Measurements from ENCODE around the gene HOXD13. TPM values are rescaled to one million over a fixed set of nuclear protein-coding genes. Genes with fewer than 3 reads are reported as not detected.

Gene HOXD13
- total RNA-seq, 1 experiment from 2014 or later: 32.7 TPM

DNA sequence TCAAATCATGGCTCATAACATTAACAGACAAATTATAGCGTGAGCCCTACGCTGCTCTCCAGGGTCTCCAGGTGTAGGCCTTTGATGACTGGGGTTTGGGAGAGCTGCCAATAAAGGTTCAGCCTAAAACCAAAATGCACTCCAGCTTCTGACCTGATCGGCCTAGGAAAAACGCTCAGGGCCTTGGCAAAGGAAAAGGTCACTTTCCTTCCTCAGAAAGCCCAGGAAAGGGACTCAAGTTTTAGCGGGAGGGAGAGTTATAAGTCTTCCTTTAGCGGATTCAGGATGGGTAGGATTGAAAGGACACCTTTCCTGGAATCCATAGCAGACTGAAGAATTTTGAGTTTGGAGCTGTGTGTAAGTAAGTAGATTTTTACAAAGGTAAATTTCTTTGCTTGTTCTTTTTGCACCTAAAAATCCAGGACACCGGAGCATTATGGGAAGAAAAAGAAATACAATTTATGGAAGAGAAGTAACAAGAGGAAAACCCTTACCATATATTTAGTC lies 17.5 kb upstream of the HOXD13 start:
- DNase-seq (ENCODE audit: low spot score): no peak
- intact Hi-C loops (cut with micrococcal nuclease; ENCODE audit: unreplicated experiment): no loop called here
- Histone ChIP-seq H3K36me3 (ENCODE audit: insufficient read depth, low read length, poor library complexity, severe bottlenecking) (no peaks in the 10 kb centered on the region), H3K4me1 (ENCODE audit: insufficient read depth, low read length, poor library complexity, severe bottlenecking) (peaks cover 21% of the 10 kb centered on the region), H3K4me3 (ENCODE audit: low read depth, low read length, poor library complexity, severe bottlenecking) (no peak overlapping the region), H3K9me3 (ENCODE audit: low read depth, low read length, poor library complexity, severe bottlenecking) (no peaks in the 10 kb centered on the region), H3K27ac (ENCODE audit: low read depth, low read length, poor library complexity, severe bottlenecking) (no peak overlapping the region), H3K27me3 (replicated peaks; ENCODE audit: insufficient read depth, low read depth, low read length, poor library complexity) (peaks cover 91% of the 10 kb centered on the region)
- no TSS peak for BruUV-seq (replicated peaks)
- ChIA-PET CTCF (interaction anchor here (0.5 kb wide), 1 partner anchor 745 kb away, joined by 3 read pairs; no protein-coding TSS in a partner anchor), POLR2A (ENCODE audit: low non-redundant PET) (no interaction called here)
- TF ChIP-seq, protein P1, sequence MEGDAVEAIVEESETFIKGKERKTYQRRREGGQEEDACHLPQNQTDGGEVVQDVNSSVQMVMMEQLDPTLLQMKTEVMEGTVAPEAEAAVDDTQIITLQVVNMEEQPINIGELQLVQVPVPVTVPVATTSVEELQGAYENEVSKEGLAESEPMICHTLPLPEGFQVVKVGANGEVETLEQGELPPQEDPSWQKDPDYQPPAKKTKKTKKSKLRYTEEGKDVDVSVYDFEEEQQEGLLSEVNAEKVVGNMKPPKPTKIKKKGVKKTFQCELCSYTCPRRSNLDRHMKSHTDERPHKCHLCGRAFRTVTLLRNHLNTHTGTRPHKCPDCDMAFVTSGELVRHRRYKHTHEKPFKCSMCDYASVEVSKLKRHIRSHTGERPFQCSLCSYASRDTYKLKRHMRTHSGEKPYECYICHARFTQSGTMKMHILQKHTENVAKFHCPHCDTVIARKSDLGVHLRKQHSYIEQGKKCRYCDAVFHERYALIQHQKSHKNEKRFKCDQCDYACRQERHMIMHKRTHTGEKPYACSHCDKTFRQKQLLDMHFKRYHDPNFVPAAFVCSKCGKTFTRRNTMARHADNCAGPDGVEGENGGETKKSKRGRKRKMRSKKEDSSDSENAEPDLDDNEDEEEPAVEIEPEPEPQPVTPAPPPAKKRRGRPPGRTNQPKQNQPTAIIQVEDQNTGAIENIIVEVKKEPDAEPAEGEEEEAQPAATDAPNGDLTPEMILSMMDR (conservative IDR thresholded peaks at IDR 0.05; ENCODE audit: low read depth, low read length): no peak
- TF ChIP-seq EZH2 (IDR thresholded peaks at IDR 0.05; ENCODE audit: borderline replicate concordance, low read depth, low read length, poor library complexity, severe bottlenecking): no peak

DNA sequence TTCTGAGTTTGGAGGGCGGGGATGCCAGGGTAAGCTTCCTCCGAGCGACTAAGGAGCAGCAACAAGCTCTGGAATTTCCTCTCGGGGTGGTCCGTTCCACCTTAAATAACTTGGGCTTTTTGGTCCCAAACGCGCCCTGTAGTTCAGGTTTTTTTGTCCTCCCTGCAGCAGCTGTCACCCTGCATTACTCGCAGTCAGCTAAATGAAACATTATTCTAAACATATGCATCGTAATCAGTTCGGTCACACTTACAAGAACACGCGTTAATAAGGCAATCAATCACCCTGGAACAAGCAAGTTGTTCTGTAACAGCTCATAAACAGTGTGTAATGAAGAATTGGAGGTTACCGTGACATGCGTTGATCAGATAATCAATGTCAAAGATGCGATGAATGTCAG lies 17.0 kb upstream of the HOXD13 start:
- peak overlapping the region; percentile 5 for H3K4me3 ChIP-seq (ENCODE audit: low read depth, low read length, poor library complexity, severe bottlenecking)
- DNase-seq (ENCODE audit: low spot score): peak; percentile 63
- no peak overlapping the region for H3K27ac ChIP-seq (ENCODE audit: low read depth, low read length, poor library complexity, severe bottlenecking)
- H3K9me3 ChIP-seq (ENCODE audit: low read depth, low read length, poor library complexity, severe bottlenecking): no peaks in the 10 kb centered on the region
- no TSS peak for BruUV-seq (replicated peaks)
- H3K36me3 ChIP-seq (ENCODE audit: insufficient read depth, low read length, poor library complexity, severe bottlenecking): no peaks in the 10 kb centered on the region
- peaks cover 87% of the 10 kb centered on the region for H3K27me3 ChIP-seq (replicated peaks; ENCODE audit: insufficient read depth, low read depth, low read length, poor library complexity)
- POLR2A ChIA-PET (ENCODE audit: low non-redundant PET): no interaction called here
- TF ChIP-seq, protein P1 (conservative IDR thresholded peaks at IDR 0.05; ENCODE audit: low read depth, low read length): no peak
- no peak for TF ChIP-seq EZH2 (IDR thresholded peaks at IDR 0.05; ENCODE audit: borderline replicate concordance, low read depth, low read length, poor library complexity, severe bottlenecking)
- intact Hi-C loops (cut with micrococcal nuclease; ENCODE audit: unreplicated experiment): no loop called here
- CTCF ChIA-PET: interaction anchor here (0.5 kb wide), 1 partner anchor 746 kb away, joined by 3 read pairs; no protein-coding TSS in a partner anchor
- H3K4me1 ChIP-seq (ENCODE audit: insufficient read depth, low read length, poor library complexity, severe bottlenecking): peaks cover 22% of the 10 kb centered on the region

DNA sequence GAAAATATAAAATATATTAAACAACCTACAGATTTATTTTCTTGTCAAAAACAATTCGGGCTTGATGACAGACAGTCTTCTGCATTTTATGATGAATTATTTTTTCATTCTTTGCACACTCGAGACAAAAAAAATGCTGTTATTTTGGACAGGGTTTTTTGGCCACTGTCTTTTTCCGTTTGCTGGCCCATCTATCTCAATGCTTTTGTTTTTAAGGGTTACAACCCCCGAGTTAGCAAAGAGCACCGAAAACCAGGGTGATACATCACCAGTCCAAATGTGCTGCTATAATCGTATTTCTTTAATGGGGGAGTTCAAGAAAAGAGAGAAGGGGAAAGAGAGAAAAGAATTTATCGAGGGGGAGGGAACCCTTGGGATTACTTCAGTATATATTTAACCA lies 16.5 kb upstream of the HOXD13 start:
- no peak for DNase-seq (ENCODE audit: low spot score)
- no TSS peak for BruUV-seq (replicated peaks)
- intact Hi-C loops (cut with micrococcal nuclease; ENCODE audit: unreplicated experiment): no loop called here
- Histone ChIP-seq H3K27me3 (replicated peaks; ENCODE audit: insufficient read depth, low read depth, low read length, poor library complexity) (peaks cover 87% of the 10 kb centered on the region), H3K36me3 (ENCODE audit: insufficient read depth, low read length, poor library complexity, severe bottlenecking) (no peaks in the 10 kb centered on the region), H3K4me3 (ENCODE audit: low read depth, low read length, poor library complexity, severe bottlenecking) (no peak overlapping the region), H3K9me3 (ENCODE audit: low read depth, low read length, poor library complexity, severe bottlenecking) (no peaks in the 10 kb centered on the region), H3K27ac (ENCODE audit: low read depth, low read length, poor library complexity, severe bottlenecking) (no peak overlapping the region), H3K4me1 (ENCODE audit: insufficient read depth, low read length, poor library complexity, severe bottlenecking) (peaks cover 28% of the 10 kb centered on the region)
- CTCF ChIA-PET: no interaction called here
- POLR2A ChIA-PET (ENCODE audit: low non-redundant PET): no interaction called here
- TF ChIP-seq, protein P1 (conservative IDR thresholded peaks at IDR 0.05; ENCODE audit: low read depth, low read length): no peak
- no peak for TF ChIP-seq EZH2 (IDR thresholded peaks at IDR 0.05; ENCODE audit: borderline replicate concordance, low read depth, low read length, poor library complexity, severe bottlenecking)
